Nephron progenitor cell (in vitro differentiated cells): ENCODE measurements around the gene IQCM.

Experiments
- DNase-seq: peaks from one replicate; pipeline ENCODE4 v3.0.0; 2021
- H3K27ac Mint-ChIP-seq: 2 replicates; pipeline ENCODE4 v1.8.0; 2021; ENCODE audit warnings: mild to moderate bottlenecking, moderate library complexity, mixed read lengths
- H3K27me3 Mint-ChIP-seq: 2 replicates; pipeline ENCODE4 v1.8.0; 2021; ENCODE audit warnings: mild to moderate bottlenecking, low read depth, mixed read lengths; ENCODE audit not compliant: poor library complexity
- H3K36me3 Mint-ChIP-seq: 2 replicates; pipeline ENCODE4 v1.8.0; 2021; ENCODE audit warnings: low read depth, mixed read lengths
- H3K4me1 Mint-ChIP-seq: 2 replicates; pipeline ENCODE4 v1.8.0; 2021; ENCODE audit warnings: mixed read lengths
- H3K4me3 Mint-ChIP-seq: 2 replicates; pipeline ENCODE4 v1.8.0; 2021; ENCODE audit warnings: mild to moderate bottlenecking, moderate library complexity, mixed read lengths
- H3K9me3 Mint-ChIP-seq: 2 replicates; pipeline ENCODE4 v1.8.0; 2021; ENCODE audit warnings: mild to moderate bottlenecking, moderate library complexity, mixed read lengths
- CTCF ChIP-seq: fragments of 200-600 bp; sonication (generic); IDR thresholded peaks from 2 replicates; pipeline ENCODE4 v1.5.0; 2021; ENCODE audit warnings: antibody characterized with exemption

Gene IQCM

GRCh38 chr4:149751174-149751573 lies 64.5 kb downstream of the IQCM start:
- no peaks in the 10 kb centered on the region for H3K36me3 Mint-ChIP-seq
- no peak for DNase-seq
- TF ChIP-seq CTCF, result no peak

DNA sequence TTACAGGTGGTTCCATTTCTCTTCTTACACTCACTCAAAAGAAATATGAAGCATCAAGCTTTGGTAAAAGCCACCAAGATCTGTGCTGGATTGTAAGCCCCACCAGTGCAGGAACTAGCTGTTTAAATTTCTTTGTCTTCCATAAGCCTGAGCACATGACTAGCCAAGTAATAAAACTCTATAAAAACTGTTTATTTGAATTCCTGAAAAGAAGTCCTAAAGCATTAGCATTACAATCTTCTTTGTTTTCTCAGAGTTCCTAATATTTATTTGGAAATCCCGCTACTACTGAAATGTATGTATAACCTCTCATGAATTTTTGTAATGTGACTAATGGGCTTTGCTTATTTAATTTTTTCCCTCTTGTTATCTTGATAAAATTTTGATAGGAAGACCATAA lies 65.9 kb downstream of the IQCM start:
- no peaks in the 10 kb centered on the region for H3K27me3 Mint-ChIP-seq
- no peak for DNase-seq
- no peaks in the 10 kb centered on the region for H3K9me3 Mint-ChIP-seq
- no peaks in the 10 kb centered on the region for H3K36me3 Mint-ChIP-seq
- H3K4me1 Mint-ChIP-seq, result no peaks in the 10 kb centered on the region
- no peak overlapping the region for H3K4me3 Mint-ChIP-seq
- TF ChIP-seq CTCF, result no peak
- no peak overlapping the region for H3K27ac Mint-ChIP-seq

More at GRCh38 chr4:149751174-149751573, 64.5 kb downstream of the IQCM start:
- H3K4me1 Mint-ChIP-seq, result no peaks in the 10 kb centered on the region
- no peaks in the 10 kb centered on the region for H3K9me3 Mint-ChIP-seq
- H3K27me3 Mint-ChIP-seq, result no peaks in the 10 kb centered on the region
- no peak overlapping the region for H3K27ac Mint-ChIP-seq
- H3K4me3 Mint-ChIP-seq, result no peak overlapping the region

DNA sequence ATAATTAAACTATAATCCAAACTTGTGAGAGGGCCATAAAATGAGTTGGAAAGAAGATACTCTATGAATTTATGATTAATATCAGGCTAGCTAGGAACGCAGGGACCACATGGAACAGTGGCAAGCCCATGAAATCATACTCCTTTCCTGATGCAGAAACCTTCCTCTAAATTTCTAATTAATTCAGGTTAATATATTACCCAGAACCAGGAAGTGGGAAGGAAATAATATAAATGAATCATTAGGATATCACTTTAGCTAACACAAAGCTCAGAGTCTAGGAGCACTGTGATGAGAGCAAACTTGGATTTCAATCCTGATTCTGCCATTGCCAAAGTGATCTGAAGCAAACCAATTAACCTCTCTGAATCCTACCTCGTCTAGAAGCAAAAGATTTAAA lies 68.0 kb downstream of the IQCM start:
- no peaks in the 10 kb centered on the region for H3K4me1 Mint-ChIP-seq
- H3K36me3 Mint-ChIP-seq, result no peaks in the 10 kb centered on the region
- no peak for DNase-seq
- no peaks in the 10 kb centered on the region for H3K27me3 Mint-ChIP-seq
- H3K4me3 Mint-ChIP-seq, result no peak overlapping the region
- no peak overlapping the region for H3K27ac Mint-ChIP-seq
- H3K9me3 Mint-ChIP-seq, result no peaks in the 10 kb centered on the region
- no peak for TF ChIP-seq CTCF

- H3K9me3 Mint-ChIP-seq, result no peaks in the 10 kb centered on the region
- H3K4me1 Mint-ChIP-seq, result no peaks in the 10 kb centered on the region
- DNase-seq, result no peak
- no peak for TF ChIP-seq CTCF
- no peaks in the 10 kb centered on the region for H3K36me3 Mint-ChIP-seq
- H3K4me3 Mint-ChIP-seq, result no peak overlapping the region
- no peak overlapping the region for H3K27ac Mint-ChIP-seq
- no peaks in the 10 kb centered on the region for H3K27me3 Mint-ChIP-seq
Observed at GRCh38 chr4:149746276-149746675, 69.4 kb downstream of the IQCM start.

DNA sequence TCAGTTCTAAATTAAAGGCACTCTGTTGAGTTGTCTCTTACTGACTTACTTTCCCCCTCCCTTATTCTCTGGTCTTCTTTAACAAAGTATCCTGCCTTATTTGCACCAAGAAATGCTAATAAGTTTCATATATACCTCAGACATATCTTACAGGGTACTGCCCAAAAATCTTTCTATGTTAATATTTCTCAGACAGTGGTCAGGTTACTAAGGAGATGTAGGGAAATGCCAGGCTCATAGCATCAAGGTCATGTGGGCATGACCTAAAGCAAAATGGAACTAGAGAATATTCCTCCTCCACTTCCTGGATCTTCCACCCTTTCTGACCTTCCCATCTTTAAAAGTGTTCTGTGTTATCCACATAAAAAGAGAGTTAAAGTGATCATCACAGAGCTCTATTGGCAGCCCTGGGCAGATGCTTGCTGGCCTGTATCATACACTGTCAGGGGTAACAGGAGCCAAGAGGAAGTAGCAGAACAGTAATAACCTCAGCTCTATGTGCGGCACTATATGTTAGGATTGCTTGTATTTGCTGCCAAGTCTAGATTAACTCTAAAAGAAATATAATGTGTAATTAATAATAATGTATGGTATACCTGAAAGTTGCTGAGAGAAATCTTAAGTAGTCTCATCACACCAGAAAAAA lies 74.3 kb downstream of the IQCM start:
- Mint-ChIP-seq H3K36me3 (no peaks in the 10 kb centered on the region), H3K4me3 (no peak overlapping the region), H3K4me1 (no peaks in the 10 kb centered on the region), H3K27me3 (no peaks in the 10 kb centered on the region), H3K9me3 (no peaks in the 10 kb centered on the region), H3K27ac (no peak overlapping the region)
- TF ChIP-seq CTCF, result no peak
- DNase-seq, result no peak

- Mint-ChIP-seq H3K27ac (no peak overlapping the region), H3K4me1 (no peaks in the 10 kb centered on the region)
- DNase-seq, result no peak
Observed at GRCh38 chr4:149738156-149738555, 77.5 kb downstream of the IQCM start.

More at GRCh38 chr4:149738156-149738555, 77.5 kb downstream of the IQCM start:
- TF ChIP-seq CTCF, result no peak
- no peak overlapping the region for H3K4me3 Mint-ChIP-seq
- H3K36me3 Mint-ChIP-seq, result no peaks in the 10 kb centered on the region
- no peaks in the 10 kb centered on the region for H3K9me3 Mint-ChIP-seq
- H3K27me3 Mint-ChIP-seq, result no peaks in the 10 kb centered on the region
